Heart right ventricle (tissue), 16 donors: Measurements from ENCODE around the gene TCF7L2. TPM values are rescaled to one million over a fixed set of nuclear protein-coding genes. Genes with fewer than 3 reads are reported as not detected.

ENCODE experiments used
- ATAC-seq, 8 donors: fragments of 200-7000 bp; cut with Tn5 transposase; one replicate each; pipeline ENCODE4 v1.9.1; 2020; ENCODE audit warnings: mild to moderate bottlenecking in 8 of 8, moderate library complexity in 8 of 8, moderate number of reproducible peaks in 1 of 8
- DNase-seq, 2 donors: peaks; one replicate each; pipeline ENCODE4 v3.0.0-alpha.2; 2020
- H3K27ac ChIP-seq, 10 donors: fragments of 200-600 bp; sonication (generic) in 2 of 10; one replicate each; pipeline versions ENCODE4 v1.5.0 to v1.8.0; 2020 to 2022; ENCODE audit warnings: mild to moderate bottlenecking in 3 of 10
- H3K27me3 ChIP-seq, 7 donors: fragments of 200-600 bp; one replicate each; pipeline ENCODE4 v1.8.0; 2021 to 2022; ENCODE audit warnings: mild to moderate bottlenecking in 2 of 7
- H3K36me3 ChIP-seq, 9 donors: fragments of 200-600 bp; sonication (generic) in 1 of 9; one replicate each; pipeline versions ENCODE4 v1.5.0 to v1.8.0; 2020 to 2022; ENCODE audit warnings: mild to moderate bottlenecking in 2 of 9
- H3K4me1 ChIP-seq, 9 donors: fragments of 200-600 bp; sonication (generic) in 1 of 9; one replicate each; pipeline versions ENCODE4 v1.5.0 to v1.8.0; 2020 to 2022; ENCODE audit warnings: mild to moderate bottlenecking in 4 of 9
- H3K4me3 ChIP-seq, 10 donors: fragments of 200-600 bp; sonication (generic) in 2 of 10; one replicate each; pipeline versions ENCODE4 v1.5.0 to v1.8.0; 2020 to 2022; ENCODE audit warnings: mild to moderate bottlenecking in 7 of 10, moderate library complexity in 2 of 10
- H3K9me3 ChIP-seq, 11 donors: fragments of 200-600 bp in 10 of 11; sonication (generic) in 2 of 11; one replicate each; pipeline versions ENCODE4 v1.5.0 to v1.8.0; 2013 to 2022; ENCODE audit warnings: mild to moderate bottlenecking in 2 of 11, control low read depth in 1 of 11, moderate library complexity in 1 of 11
- WGBS, 2 donors: extraction: QIAGEN DNeasy Blood & Tissue Kit; methylation state at CpG; one replicate each; pipeline ENCODE4 v1.1.7; 2013; ENCODE audit warnings: inconsistent platforms in 1 of 2; 5-methylcytosine and 5-hydroxymethylcytosine counted together
- intact Hi-C, 10 donors: fragments of 100-400 bp; cut with DNase I; formaldehyde crosslinking; loops; one replicate each; pipeline versions ENCODE4 v1.11.1 to v1.14.2; 2022
- polyA plus RNA-seq, 2 donors: library from polyadenylated mRNA; stranded (reverse); fragments of 200-250 nt; gene quantifications; one replicate each; pipeline ENCODE4 v1.2.3, GENCODE V29; 2013
- total RNA-seq, 10 donors: library from RNA; stranded (reverse); fragmentation: NEBNext Ultra II Directional in 3 of 10; extraction: Animal tissue kit (Norgen Biotek cat#: 25700) in 3 of 10; gene quantifications; one replicate each; pipeline versions ENCODE4 v1.2.1 to v1.2.4, GENCODE V29; 2021 to 2023
- TF ChIP-seq, protein P1 (sequence below), 9 donors: fragments of 200-600 bp; sonication (generic) in 2 of 9; IDR thresholded peaks; one replicate each; pipeline versions ENCODE4 v1.5.0 to v1.8.0; 2021 to 2022; ENCODE audit warnings: antibody characterized with exemption in 9 of 9, mild to moderate bottlenecking in 5 of 9, moderate library complexity in 1 of 9
- donor health status: Arrhythmogenic right ventricular cardiomyopathy.
- donor health status: ischemic (EF 13 %, LVEDD 7.1; RV severe dilation, severe dysfunction).
- donor health status: healthy with polysubstance abuse.
- donor health status: DM: no; HTN: yes; CAD: no.
- donor health status: DM: no; HTN: no; CAD: no.
- donor health status: ischemic (EF 25% LVEDD 6.9; RV normal size, moderate dysfunction).
- donor health status: ischemic (EF 25% LVEDD 5.7; RV mildly dilated, moderate dysfunction).
- donor health status: healthy.
- donor health status: DM: yes; HTN: yes; CAD: no.
- donor health status: Ischemic cardiomyopathy.
- donor health status: ischemic (EF 35%, LVEDD 5.7; RV mildly dilated, moderate dysfunction).
- donor health status: nonischemic (EF 11% LVEDD 7.7; RV severe dilation, severe dysfunction).
- donor health status: DM: yes; HTN: yes; CAD: no.
- donor health status: PGD.
- donor health status: ischemic (EF 29% LVEDD 5.4; RV normal size, mild dysfunction).
- donor health status: nonischemic (EF 23%, LVEDD 6.1; RV moderate dilation, normal function).

TCF7L2 gene
- total and polyA plus RNA-seq, 12 donors, result 3.6 to 15.8 (median 11.8) TPM

DNA sequence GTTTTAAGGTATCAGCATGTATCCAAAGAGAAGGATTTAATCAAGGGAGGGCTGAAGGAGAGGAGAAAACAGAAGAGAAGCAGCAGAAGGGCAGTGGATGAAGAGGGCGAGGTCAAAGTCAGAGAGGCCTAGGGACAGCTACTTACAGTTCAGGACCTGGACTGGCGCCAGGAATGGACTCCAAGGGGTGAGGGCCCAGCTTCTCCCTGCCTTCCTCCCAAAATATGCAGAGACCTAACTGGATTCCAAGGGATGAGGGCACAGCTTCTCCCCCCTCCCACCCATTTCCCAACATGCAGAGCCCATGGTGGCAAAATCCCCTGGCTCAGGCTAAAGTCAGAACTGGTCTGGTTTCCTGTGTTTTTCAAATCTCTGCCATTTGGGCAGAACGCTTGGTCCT, 3.4 kb upstream of the TCF7L2 start:
- Histone ChIP-seq H3K4me3 (no peak overlapping the region), H3K4me1 (peaks cover 0 to 22% (median 6%) of the 10 kb centered on the region in 9 donors), H3K27ac (no peak overlapping the region), H3K36me3 (no peaks in the 10 kb centered on the region), H3K27me3 (no peaks in the 10 kb centered on the region), H3K9me3 (no peaks in the 10 kb centered on the region)
- intact Hi-C loops, result loop anchor here in 2 of 10 donors (5.0 to 10.0 kb wide), 2 partner anchors 181 to 438 kb away; no protein-coding TSS in a partner anchor
- TF ChIP-seq, protein P1, sequence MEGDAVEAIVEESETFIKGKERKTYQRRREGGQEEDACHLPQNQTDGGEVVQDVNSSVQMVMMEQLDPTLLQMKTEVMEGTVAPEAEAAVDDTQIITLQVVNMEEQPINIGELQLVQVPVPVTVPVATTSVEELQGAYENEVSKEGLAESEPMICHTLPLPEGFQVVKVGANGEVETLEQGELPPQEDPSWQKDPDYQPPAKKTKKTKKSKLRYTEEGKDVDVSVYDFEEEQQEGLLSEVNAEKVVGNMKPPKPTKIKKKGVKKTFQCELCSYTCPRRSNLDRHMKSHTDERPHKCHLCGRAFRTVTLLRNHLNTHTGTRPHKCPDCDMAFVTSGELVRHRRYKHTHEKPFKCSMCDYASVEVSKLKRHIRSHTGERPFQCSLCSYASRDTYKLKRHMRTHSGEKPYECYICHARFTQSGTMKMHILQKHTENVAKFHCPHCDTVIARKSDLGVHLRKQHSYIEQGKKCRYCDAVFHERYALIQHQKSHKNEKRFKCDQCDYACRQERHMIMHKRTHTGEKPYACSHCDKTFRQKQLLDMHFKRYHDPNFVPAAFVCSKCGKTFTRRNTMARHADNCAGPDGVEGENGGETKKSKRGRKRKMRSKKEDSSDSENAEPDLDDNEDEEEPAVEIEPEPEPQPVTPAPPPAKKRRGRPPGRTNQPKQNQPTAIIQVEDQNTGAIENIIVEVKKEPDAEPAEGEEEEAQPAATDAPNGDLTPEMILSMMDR (IDR thresholded peaks at IDR 0.05), result no peak
- 91 to 92% methylated on average over 3 of the region's 3 CpGs for WGBS, 2 donors
- DNase-seq, result peak in 1 of 2 donors; percentile 32
- ATAC-seq, result no peak

GRCh38 chr10:112948196-112948595, 1.9 kb upstream of the TCF7L2 start:
- no peak for DNase-seq
- Histone ChIP-seq H3K4me1 (peaks cover 0 to 26% (median 8%) of the 10 kb centered on the region in 9 donors), H3K9me3 (no peaks in the 10 kb centered on the region), H3K27ac (peak overlapping the region in 3 of 10 donors; percentile 80 to 88 (median 85)), H3K27me3 (peaks cover 0 to 9% (median 0%) of the 10 kb centered on the region in 7 donors), H3K4me3 (no peak overlapping the region), H3K36me3 (no peaks in the 10 kb centered on the region)
- ATAC-seq, result no peak
- WGBS, 2 donors, result 91 to 97% methylated on average over 1 of the region's 1 CpG
- intact Hi-C loops, result loop anchor here in 3 of 10 donors (2.0 to 10.0 kb wide), 3 partner anchors 179 to 437 kb away; no protein-coding TSS in a partner anchor
- TF ChIP-seq, protein P1 (IDR thresholded peaks at IDR 0.05), result no peak

- H3K27me3 ChIP-seq, result peaks cover 0 to 19% (median 0%) of the 10 kb centered on the region in 7 donors
- peaks cover under 1 to 37% (median 18%) of the 10 kb centered on the region in 9 donors for H3K4me1 ChIP-seq
- TF ChIP-seq, protein P1 (IDR thresholded peaks at IDR 0.05), result no peak
- H3K4me3 ChIP-seq, result peak overlapping the region in 9 of 10 donors; percentile 27 to 90 (median 78)
- H3K27ac ChIP-seq, result peak overlapping the region; percentile 65 to 88 (median 79)
- intact Hi-C loops, result loop anchor here in 3 of 10 donors (2.0 to 10.0 kb wide), 3 partner anchors 178 to 436 kb away; no protein-coding TSS in a partner anchor
- H3K36me3 ChIP-seq, result no peaks in the 10 kb centered on the region
- ATAC-seq (peak in 6 of 8 donors; percentile 1 to 16 (median 5)), DNase-seq (peak in 1 of 2 donors; percentile 17)
- 24 to 29% methylated on average over 9 of the region's 9 CpGs for WGBS, 2 donors
- H3K9me3 ChIP-seq, result no peaks in the 10 kb centered on the region
Observed at GRCh38 chr10:112949143-112949823, 764 bp upstream of the TCF7L2 start.

GRCh38 chr10:112950714-112951358, 789 bp downstream of the TCF7L2 start:
- H3K4me1 ChIP-seq, result peaks cover 4 to 52% (median 26%) of the 10 kb centered on the region in 9 donors
- DNase-seq (peak; percentile 34 to 36), ATAC-seq (no peak)
- 1% methylated on average over 56 of the region's 56 CpGs for WGBS, 2 donors
- no peaks in the 10 kb centered on the region for H3K9me3 ChIP-seq
- H3K27me3 ChIP-seq, result peaks cover 0 to 26% (median 0%) of the 10 kb centered on the region in 7 donors
- no peaks in the 10 kb centered on the region for H3K36me3 ChIP-seq
- TF ChIP-seq, protein P1 (IDR thresholded peaks at IDR 0.05), result no peak
- intact Hi-C loops, result loop anchor here in 8 of 10 donors (5.0 to 10.0 kb wide), 13 partner anchors 51 to 474 kb away; no protein-coding TSS in a partner anchor
- peak overlapping the region; percentile 84 to 97 (median 90) for H3K27ac ChIP-seq
- peak overlapping the region; percentile 62 to 90 (median 80) for H3K4me3 ChIP-seq
